Thyroid gland (tissue), 4 donors: ENCODE measurements around the gene TMEM107.

Experiments
- CTCF ChIP-seq, 6 experiments: fragments of 200-600 bp in 3 of 6; fragments of 450-650 bp in 3 of 6; sonication (generic) in 3 of 6; IDR thresholded peaks; one replicate each; pipeline ENCODE4 v1.5.1; 2016 to 2019; ENCODE audit warnings: antibody characterized with exemption in 6 of 6, mild to moderate bottlenecking in 2 of 6, inconsistent platforms in 1 of 6, moderate library complexity in 1 of 6
- POLR2A ChIP-seq, 2 donors: fragments of 450-650 bp; IDR thresholded peaks; one replicate each; pipeline ENCODE4 v1.6.1; 2017; ENCODE audit warnings: antibody characterized with exemption in 2 of 2, mild to moderate bottlenecking in 2 of 2, moderate library complexity in 1 of 2

GRCh38 chr17:8149419-8150193, 26.6 kb downstream of the TMEM107 start:
- TF ChIP-seq CTCF (IDR thresholded peaks at IDR 0.05) (no peak), POLR2A (IDR thresholded peaks at IDR 0.05) (no peak)
